SIG-M5 treated with dmso at 0.1 percent for 504 hours (cell line): ENCODE measurements around the gene KIF26A.

Experiments used
- DNase-seq: peaks from one replicate; lab custom pipeline; 2025; ENCODE audit not compliant: unreplicated experiment; lab: John Stamatoyannopoulos, UW

Gene KIF26A

DNA sequence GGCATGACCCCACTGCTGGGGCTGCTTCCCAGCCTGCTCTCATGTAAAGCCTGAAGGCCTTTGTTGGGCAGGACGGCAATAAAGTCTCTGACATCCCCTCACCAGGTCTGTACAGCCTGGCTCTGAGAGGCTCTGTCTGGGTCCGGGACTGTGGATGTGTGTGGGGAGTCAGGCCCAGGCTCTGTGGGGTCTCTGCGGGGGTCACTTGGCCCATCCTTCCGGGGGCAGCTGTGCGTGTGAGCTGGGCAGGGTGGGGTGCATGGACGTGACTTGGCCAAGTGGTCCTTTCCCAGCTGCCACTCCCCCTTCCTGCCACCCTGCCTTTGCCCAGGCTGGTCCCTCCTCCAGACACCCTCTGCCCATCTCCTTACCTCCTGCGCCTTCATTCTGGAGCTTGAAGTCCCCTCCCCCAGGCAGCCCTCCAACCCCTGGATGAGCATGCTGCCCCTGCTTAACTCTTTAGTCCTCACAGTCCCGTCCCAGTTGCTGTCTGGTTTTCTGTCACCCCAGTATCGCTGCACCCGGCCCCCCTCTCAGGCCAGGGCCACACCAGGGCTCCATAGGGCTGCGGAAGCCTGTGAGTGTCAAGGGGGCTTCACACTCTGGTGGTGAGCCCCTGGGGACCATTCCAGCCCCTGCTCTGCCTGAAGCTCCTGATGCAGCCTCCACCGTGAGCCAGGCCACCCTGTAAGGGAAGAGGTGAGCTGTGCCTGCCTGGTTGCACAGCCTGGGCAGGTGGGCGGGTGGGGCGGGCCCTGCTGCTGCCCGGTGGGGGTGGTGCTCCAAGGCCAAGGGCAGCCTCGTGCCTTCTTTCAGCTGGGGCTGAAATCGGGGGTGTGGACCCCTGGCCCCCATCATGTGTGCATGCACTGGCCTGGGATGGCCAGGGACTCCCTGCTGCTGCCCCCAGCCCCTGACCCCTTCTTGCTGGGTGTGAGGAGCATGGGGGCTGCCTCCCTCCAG lies 25.5 kb upstream of the KIF26A start:
- no peak for DNase-seq

DNA sequence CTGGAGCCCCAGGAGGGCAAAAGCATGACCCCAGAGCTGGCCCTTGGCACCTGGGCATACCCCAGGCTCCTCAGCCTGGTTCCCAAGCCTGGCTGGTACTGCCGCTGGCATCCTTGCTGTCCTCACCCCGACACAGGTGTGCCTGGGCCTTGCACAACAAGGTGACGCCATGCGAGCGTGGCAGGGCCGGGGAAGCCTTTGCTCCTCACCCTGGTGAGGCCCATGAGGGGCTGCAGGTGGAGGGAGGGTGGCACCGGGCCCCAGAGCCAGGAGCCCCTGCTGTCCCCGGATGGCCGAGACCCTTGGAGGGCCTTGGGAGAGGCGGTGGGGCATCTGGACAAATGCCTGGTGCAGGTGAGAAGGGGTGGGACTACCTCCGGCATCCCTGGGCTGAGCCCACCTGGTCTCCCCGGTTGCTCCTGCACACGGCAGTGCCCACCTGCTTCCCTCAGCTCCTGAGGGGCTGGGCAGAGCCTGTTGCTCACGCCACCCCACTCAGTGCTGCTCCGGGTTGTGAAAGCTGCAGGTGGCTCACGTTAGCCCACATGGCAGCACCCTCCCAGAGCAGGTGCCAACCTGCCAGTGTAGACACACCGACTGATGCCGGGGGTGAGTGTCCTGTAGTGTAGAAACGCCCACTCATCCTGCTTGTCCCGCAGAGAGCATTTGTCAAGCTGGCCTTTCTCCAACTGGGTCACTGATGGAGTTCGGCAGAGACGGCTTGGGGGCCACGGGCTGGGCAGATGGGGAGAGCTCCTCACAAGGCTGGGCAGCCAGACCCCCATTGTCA lies 24.6 kb upstream of the KIF26A start:
- no peak for DNase-seq

DNA sequence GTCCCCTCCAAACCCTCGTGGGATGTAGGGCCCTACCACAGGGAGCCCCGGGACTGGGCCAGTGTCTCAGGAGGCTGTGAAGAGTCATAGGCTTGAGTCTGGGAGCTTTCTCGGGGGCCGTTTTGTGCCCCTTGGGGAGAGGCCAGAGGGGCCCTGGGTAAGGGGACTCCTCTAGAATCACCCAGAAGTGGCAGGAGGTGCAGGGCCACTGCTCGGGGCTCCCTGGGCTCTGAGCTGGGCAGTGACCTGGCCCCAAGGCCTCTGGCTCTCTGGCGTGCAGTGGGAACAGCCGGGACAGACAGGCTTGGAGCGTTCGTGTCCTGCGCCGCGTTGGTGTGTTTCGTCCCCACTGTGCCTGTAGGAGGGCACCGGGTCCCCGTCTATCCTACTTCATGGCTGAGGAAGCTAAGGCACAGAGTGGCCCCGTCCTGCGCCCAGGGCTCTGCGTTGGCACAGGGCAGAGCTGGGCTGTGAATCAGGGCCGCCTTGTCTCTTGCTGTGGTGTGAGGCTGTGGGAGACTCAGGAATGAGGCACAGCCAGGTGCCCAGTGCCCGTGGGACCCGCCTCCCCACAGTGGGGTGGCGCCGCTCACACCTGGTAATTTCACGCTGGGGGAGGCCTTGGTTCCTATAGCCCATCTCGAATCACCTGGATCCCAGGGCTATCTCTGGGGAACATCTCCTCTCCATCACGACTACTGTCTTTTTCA lies 23.8 kb upstream of the KIF26A start:
- no peak for DNase-seq

DNA sequence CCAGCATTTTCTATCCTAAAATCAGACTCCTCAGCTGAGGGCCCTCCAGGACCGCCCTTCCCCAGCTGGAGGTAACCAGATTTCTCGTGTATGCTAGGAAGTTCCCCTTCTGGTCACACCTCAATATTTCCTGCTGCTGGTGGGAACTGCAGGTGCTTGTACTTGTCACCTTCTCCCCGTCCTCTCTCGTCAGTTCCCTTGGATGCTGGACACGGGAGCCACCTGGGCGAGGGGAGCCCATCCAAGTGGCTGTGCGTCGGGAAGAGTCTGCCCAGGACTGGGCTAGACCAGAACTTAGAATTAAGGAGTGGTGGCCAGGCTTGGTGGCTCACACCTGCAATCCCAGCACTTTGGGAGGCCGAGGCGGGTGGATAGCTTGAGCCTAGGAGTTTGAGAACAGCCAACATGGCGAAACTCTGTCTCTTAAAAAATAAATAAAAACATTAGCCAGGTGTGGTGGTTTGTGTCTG lies 23.2 kb upstream of the KIF26A start:
- no peak for DNase-seq

DNA sequence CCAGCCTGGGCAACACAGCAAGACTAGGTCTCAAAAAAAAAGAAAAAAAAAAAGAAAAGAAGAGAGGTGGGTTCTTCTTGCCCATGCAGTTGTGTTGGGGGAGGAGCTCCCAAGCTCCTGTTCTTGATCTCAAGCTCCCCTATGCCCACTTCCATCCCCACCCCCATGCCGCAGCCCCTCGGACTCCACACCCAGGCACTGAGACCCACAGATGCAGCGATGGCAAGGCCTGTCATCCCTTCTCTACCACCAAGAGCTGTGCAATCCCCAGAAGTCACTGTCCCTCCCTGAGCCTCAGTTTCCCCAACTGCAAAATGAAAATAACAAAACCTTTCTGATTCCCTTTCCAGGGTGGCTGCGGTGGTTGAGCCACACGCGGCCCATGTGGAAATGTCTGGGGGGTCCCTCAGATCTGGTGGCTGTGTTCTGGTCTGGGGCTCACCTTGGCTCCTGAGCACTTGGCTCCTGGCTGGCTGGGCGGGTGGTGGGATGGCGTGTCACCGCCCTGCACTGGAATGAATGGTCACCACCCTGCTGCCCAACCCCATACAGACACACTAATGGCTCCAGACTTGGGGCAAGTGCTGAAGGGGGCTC lies 22.6 kb upstream of the KIF26A start:
- no peak for DNase-seq

DNA sequence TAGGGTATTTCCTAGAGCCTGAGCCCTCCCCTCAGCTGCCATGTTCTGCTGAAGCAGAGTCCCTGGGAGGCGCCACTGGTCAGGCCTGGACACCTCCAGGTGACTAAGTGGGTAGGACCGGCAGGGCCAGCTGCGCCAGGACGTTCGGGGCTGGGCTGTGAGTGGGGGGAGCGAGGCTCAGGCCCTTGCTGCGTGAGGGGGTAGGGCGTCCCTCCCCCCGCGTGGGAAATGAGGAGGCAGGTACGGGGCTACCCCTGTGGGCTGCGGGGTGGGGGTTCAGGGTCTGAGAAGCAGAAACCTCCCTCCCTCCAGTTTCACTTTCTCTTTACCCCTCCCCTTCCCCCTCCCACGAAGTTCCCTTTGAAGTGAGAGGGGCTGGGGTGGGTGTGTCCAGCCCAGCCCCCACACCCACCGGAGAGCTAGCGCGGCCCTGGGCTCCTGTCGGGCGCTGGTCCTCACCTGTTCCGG lies 22.1 kb upstream of the KIF26A start:
- DNase-seq: no peak

DNA sequence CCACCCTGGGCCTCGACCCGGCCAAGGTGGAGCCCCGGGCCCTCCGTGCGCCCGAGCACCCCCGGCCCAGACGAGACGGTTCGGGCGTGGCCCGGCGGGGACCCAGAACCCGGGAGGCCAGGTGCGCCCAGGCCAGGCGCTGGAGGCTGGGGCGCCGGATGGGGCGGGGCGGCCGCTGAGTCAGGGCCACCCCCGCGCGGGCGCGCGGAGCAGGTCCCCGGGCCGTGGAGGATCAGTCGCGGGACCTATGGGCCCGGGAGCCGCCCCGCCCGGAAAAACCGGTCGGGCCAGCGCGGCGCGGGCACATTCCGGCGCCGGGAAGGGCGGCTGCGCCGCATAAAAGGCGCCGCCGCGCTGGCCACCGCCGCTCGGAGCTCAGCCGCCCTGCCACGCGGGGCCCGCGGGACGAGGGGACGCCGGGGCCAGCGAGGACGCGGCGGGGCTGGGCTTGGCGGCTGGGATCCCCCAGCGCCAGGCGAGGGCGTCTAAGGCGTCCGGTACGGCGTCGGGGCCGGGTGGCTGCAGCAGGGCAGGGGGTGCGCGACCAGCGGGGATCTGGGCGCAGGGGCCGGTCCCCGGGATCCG lies 21.5 kb upstream of the KIF26A start:
- peak; percentile 44 for DNase-seq

DNA sequence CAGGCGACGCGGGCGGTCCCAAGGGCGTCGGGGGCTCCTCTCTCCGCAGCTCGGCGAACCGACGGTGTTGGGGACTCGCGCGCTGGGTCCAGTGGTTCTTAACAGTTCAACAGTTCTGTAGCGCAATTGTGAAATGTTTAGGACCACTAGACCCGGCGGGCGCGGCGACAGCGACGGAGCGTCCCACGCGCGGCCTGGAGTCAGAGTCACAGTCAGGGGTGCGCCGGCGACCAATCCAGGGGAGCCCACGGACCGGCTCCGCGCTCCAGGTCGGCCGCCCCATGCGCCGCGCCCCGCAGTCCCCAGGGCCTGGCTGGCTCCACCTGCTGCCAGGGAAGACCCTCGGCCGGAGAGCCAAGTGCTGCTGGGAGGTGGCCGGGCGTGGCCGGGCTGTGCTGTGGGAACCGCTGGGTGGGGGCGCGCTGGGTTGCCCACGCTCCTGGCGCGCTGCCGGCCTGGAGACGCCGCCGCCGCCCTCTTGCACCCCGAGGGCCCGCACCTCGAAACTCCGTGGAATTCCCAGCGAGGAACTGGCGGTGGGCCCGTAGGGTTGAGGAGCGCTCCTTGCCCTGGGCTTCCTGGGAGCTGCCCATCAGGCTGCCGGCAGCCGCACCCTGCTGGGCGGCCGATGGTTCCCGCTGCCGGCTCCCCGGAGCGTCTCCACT lies 20.9 kb upstream of the KIF26A start:
- no peak for DNase-seq

DNA sequence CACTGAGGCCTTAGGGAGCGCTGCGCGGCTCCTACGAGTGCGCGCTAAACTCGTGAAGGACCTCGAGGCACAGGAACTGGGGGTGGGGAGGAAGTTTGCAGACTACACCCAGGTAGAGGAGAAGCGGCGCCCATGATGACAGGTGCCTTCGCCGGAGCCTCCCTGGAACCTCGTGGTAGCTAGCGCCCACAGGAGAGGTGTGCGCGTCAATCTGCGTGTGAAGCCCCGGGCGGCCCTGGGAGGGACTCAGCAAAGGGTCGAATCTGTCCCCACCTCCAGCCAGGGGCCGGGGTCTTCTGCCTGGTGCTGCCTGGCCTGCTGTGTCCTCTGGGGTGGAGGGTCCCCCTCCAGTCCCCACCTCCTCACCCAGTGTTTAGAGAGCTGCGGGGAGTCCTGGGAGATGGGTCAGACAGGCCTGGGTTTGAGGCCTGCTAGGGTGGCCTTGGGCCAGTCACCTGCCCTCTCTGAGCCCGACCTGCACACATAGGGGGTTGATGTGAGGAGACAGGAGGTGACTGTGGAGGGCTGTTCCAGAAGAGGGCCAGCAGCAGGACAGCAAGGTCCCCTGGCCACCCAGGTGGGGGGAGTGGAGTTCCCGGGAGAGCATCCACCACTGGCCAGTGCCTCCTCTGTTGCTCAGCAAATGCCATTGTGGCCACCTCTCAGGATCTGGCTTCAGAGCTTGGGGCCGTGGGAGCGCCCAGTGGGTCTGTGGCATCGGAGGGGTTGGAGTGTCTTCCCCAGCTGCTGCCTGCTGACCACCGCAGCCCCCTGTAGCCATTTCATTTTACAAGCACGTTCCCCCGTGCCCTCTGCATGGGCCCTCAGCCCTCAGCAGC lies 20.2 kb upstream of the KIF26A start:
- DNase-seq: no peak

DNA sequence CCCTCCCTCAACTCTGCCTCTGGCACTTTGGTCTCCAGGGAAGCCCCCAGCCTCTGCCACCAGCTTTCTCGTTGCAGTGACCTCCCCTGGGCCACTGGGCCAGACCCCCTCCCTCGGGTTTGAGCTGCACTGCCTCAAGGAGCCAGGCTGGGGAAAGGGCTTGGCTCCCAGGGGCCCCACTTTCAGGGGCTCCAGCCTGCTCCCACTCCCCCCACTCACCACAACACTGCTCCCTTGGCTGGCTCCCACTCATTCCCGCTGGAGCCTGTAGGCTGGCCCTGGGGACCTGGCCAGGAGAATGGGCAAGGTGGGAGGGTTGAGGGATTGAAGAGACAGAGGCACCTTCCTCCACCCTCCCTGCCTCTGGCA lies 19.3 kb upstream of the KIF26A start:
- DNase-seq: no peak

DNA sequence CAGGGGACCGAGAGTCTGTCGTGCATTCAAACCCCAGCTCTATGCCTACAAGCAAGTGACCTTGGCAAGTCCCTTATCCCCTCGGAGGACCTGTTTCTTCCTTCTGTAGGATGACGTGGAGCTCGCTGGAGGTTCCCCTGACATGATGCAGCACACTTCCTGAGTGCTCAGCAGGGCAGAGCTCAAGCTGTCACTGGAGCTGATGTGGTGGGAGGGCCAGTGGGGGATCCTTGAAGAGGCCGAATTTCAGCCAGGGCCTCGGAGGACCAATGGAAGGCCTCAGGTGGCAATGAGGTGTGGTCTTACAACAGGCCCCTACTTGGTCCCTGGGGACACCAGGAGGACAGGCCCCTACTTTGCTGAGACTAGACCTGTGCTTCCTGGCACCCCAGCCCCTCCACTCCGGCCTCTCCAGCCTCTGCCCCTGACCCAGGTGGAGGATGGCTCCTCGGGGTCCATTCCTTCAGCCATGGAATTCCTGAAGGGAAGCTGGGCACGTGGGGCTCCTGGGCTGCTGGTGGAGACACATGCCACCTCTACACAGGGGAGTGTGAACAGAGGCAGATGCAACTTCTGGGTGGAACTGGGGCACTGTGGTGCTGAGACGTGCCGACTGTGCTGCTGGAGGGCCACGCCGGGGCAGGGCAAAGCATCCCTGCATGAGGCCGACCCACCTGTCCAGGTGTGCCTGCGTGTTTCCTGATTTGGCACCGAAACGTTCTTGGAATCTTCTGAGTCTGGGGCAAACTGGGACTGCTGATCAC lies 18.7 kb upstream of the KIF26A start:
- no peak for DNase-seq

DNA sequence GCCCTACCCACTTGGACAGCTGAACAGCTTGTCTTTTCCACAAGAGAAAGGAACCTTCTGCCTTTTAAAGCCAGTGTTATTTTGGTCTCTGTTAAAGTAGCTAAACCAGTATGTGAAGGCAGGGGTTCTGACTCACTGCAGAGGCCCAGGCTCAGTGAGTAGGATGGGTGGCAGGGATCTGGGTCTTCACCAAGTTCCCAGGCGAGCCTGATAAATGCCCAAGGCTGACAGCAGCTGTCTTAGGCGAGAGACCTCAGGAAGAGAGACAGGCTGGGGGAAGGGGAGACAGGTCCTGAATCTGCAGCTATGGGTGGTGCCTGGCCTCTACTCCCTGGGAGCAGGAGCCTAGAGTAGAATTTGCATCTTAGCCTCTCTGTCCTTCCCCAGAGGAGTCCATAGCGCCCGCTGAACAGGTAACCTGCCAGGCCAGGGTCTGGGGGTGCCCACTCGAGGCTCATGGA lies 18.1 kb upstream of the KIF26A start:
- DNase-seq: no peak

DNA sequence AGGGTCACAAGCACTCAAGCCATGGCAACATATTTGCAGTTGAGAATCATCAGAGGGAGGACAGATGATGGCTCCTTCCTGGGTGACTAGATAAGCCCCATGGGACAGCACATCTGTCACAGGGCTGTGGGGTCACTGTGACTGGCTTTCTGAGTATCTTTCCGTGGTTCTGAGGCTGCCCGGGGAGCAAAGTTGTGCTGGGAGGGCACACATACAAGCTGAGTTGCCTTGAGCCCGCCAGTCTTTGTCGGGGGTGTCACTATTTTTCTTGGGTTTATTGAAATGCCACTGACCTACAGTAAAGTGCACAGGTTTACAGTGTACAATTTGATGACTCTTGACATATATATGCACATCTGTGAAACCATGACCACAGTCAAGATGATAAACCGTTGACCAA lies 17.2 kb upstream of the KIF26A start:
- no peak for DNase-seq

DNA sequence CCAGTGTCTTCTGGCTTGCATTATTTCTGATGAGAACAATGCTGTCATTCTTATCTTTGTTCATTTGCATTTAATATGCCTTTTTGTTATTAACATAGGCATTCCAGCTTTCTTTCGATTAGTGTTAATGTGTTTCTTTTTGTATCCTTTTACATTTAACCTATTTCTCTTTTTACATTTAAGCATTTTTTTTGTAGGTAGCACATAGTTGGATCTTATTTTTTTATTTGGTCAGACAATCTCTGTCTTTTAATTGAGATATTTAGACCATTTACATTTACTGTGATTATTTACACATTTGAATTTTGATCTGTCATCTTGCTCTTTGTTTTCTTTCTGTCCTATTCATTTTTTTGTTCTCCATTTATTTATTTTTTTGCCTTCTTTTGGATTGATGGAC lies 14.5 kb upstream of the KIF26A start:
- DNase-seq: no peak

DNA sequence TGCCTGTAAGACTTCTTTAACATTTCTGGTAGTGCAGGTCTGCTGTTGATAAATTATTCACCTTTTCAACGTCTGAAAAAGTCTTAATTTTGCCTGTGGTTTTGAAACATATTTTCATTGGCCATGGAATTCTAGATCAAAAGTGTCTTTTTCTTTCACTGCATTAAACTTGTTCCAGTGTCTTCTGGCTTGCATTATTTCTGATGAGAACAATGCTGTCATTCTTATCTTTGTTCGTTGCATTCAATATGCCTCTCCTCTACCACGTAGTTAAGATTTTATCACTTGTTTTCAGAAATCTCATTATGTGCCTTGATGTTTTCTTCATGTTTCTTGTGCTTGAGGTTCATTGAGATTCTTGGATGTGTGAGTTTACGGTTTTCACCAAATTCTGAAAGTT lies 13.4 kb upstream of the KIF26A start:
- no peak for DNase-seq

DNA sequence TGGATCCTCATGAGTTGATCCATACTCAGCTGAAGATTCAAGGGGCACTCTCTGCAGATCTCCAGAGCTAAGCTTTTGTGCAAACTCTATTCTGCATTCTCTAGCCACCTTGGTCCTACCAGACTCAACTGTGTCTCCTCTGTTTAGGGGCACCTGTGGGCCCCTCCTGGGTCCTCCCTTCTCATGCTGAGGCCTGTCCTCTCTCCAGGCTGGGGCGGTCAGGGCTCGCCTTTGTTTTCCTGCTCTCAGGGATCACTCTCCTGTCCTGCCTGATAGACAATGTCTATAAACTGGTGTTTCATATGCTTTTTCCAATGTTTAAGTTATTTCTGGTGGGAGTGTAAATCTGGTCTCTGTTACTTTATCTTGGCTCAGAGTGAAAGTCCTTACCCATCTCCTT lies 11.6 kb upstream of the KIF26A start:
- DNase-seq: no peak

DNA sequence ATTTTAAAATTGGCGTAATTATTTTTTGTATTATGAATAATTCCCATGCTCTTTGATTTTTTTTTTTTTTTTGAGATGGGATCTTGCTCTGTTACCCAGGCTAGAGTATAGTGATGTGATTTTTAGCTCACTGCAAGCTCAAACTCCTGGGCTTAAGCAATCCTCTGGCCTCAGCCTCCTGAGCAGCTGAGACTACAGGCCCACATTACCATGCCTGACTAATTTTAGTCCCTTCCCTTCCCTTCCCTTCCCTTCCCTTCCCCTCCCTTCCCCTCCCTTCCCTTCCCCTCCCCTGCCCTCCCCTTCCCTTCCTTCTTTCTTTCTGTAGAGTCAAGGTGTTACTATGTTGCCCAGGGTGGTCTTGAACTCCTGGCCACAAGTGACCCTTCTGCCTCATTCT lies 9.4 kb upstream of the KIF26A start:
- no peak for DNase-seq

DNA sequence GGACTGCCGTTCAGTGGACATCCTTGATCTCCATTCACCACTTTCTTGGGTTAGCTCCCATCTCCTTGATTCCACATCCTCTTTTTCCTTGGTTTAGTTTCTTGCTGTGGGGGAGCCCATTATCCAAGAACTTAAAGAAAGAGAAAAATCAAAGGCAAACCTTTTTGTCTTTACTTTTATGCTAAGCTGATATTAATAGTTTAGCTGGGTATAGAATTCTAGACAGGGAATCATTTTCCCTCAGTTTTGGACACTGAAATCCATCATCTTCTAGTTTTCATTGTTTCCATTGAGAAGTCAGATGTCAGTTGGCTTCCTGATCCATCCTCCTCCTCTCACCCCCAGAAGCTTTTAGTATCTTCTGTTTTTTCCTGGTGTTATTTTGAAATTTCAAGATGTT lies 8.8 kb upstream of the KIF26A start:
- no peak for DNase-seq
